Measurements from ENCODE around the gene IFT43. TPM values are rescaled to one million over a fixed set of nuclear protein-coding genes. Genes with fewer than 3 reads are reported as not detected.

IFT43 gene
- total RNA-seq, 1 experiment from 2014 or later = 98.8 TPM

- Histone ChIP-seq H3K27ac (no peak overlapping the region), H3K4me2 (no peak overlapping the region), H3F3A (ENCODE audit: insufficient read depth, low read depth) (no peaks in the 10 kb centered on the region), H3K79me2 (ENCODE audit: low read depth) (no peaks in the 10 kb centered on the region), H2AFZ (no peak overlapping the region), H3K36me3 (ENCODE audit: low read depth) (no peaks in the 10 kb centered on the region), H3K9me2 (ENCODE audit: insufficient read depth) (no peaks in the 10 kb centered on the region), H3K27me3 (ENCODE audit: insufficient read depth, low read depth) (peaks cover 77% of the 10 kb centered on the region), H3K9me3 (ENCODE audit: insufficient read depth, low read depth) (no peaks in the 10 kb centered on the region), H4K20me1 (ENCODE audit: insufficient read depth) (no peaks in the 10 kb centered on the region), H3K4me1 (replicated peaks; ENCODE audit: insufficient read depth) (no peaks in the 10 kb centered on the region), H3K4me3 (no peak overlapping the region)
- ChIA-PET POLR2A (ENCODE audit: unreplicated experiment) (no interaction called here), CTCF (no interaction called here)
- intact Hi-C loops (cut with micrococcal nuclease; ENCODE audit: unreplicated experiment) = no loop called here
- no peak for DNase-seq
- TF ChIP-seq EZH2 (IDR thresholded peaks at IDR 0.05; ENCODE audit: low read depth) (no peak), CTCF (conservative IDR thresholded peaks at IDR 0.05) (no peak)
- no TSS peak for BruUV-seq (replicated peaks)
Measured at GRCh38 chr14:76098916-76099675, 113.5 kb downstream of the IFT43 start.

GRCh38 chr14:76100236-76100635 lies 114.7 kb downstream of the IFT43 start:
- Histone ChIP-seq H3K9me3 (ENCODE audit: insufficient read depth, low read depth) (no peaks in the 10 kb centered on the region), H4K20me1 (ENCODE audit: insufficient read depth) (no peaks in the 10 kb centered on the region), H3K27ac (no peak overlapping the region), H3K4me2 (no peak overlapping the region), H3K27me3 (ENCODE audit: insufficient read depth, low read depth) (peaks cover 78% of the 10 kb centered on the region), H3K9me2 (ENCODE audit: insufficient read depth) (no peaks in the 10 kb centered on the region), H3K36me3 (ENCODE audit: low read depth) (no peaks in the 10 kb centered on the region), H3F3A (ENCODE audit: insufficient read depth, low read depth) (no peaks in the 10 kb centered on the region), H2AFZ (no peak overlapping the region), H3K4me3 (no peak overlapping the region), H3K4me1 (replicated peaks; ENCODE audit: insufficient read depth) (no peaks in the 10 kb centered on the region), H3K79me2 (ENCODE audit: low read depth) (no peaks in the 10 kb centered on the region)
- TF ChIP-seq CTCF (conservative IDR thresholded peaks at IDR 0.05) = no peak
- TF ChIP-seq EZH2 (IDR thresholded peaks at IDR 0.05; ENCODE audit: low read depth) = no peak
- intact Hi-C loops (cut with micrococcal nuclease; ENCODE audit: unreplicated experiment) = no loop called here
- no peak for DNase-seq
- no TSS peak for BruUV-seq (replicated peaks)
- ChIA-PET POLR2A (ENCODE audit: unreplicated experiment) (no interaction called here), CTCF (no interaction called here)

- Histone ChIP-seq H3K4me3 (no peak overlapping the region), H3K79me2 (ENCODE audit: low read depth) (no peaks in the 10 kb centered on the region), H3K9me2 (ENCODE audit: insufficient read depth) (no peaks in the 10 kb centered on the region), H3K36me3 (ENCODE audit: low read depth) (no peaks in the 10 kb centered on the region), H3F3A (ENCODE audit: insufficient read depth, low read depth) (no peaks in the 10 kb centered on the region), H3K27ac (no peak overlapping the region), H4K20me1 (ENCODE audit: insufficient read depth) (no peaks in the 10 kb centered on the region), H3K4me2 (no peak overlapping the region), H2AFZ (no peak overlapping the region), H3K27me3 (ENCODE audit: insufficient read depth, low read depth) (peaks cover 92% of the 10 kb centered on the region), H3K9me3 (ENCODE audit: insufficient read depth, low read depth) (no peaks in the 10 kb centered on the region), H3K4me1 (replicated peaks; ENCODE audit: insufficient read depth) (no peaks in the 10 kb centered on the region)
- no TSS peak for BruUV-seq (replicated peaks)
- intact Hi-C loops (cut with micrococcal nuclease; ENCODE audit: unreplicated experiment) = no loop called here
- CTCF ChIA-PET = no interaction called here
- POLR2A ChIA-PET (ENCODE audit: unreplicated experiment) = no interaction called here
- no peak for DNase-seq
- TF ChIP-seq EZH2 (IDR thresholded peaks at IDR 0.05; ENCODE audit: low read depth) (no peak), CTCF (conservative IDR thresholded peaks at IDR 0.05) (no peak)
Measured at GRCh38 chr14:76101391-76102379, 116.1 kb downstream of the IFT43 start.

Data from PC-9 (cell line).